ENCODE results near the gene ALAS1.

Gene ALAS1

GRCh38 chr3:52218454-52218853 lies 20.5 kb downstream of the ALAS1 start:
- no peak for TF ChIP-seq ZNF362 (tag by site-specific recombination; IDR thresholded peaks at IDR 0.05)
- no peak for TF ChIP-seq AEBP2 (tag by site-specific recombination; IDR thresholded peaks at IDR 0.05; ENCODE audit: borderline replicate concordance)
- no peak for TF ChIP-seq ZNF132 (tag by site-specific recombination; IDR thresholded peaks at IDR 0.05; ENCODE audit: borderline replicate concordance)
- TF ChIP-seq ZNF704 (tag by site-specific recombination; IDR thresholded peaks at IDR 0.05) = no peak
- no peak for TF ChIP-seq ZNF692 (tag by site-specific recombination; IDR thresholded peaks at IDR 0.05)
- TF ChIP-seq ZNF335 (tag by site-specific recombination; conservative IDR thresholded peaks at IDR 0.05) = no peak
- TF ChIP-seq ZNF10 (tag by site-specific recombination; IDR thresholded peaks at IDR 0.05) = no peak
- Histone ChIP-seq H3K4me3 (ENCODE audit: low read depth, low read length) (no peak overlapping the region), H3K4me1 (ENCODE audit: control insufficient read depth, insufficient read depth, low read length) (no peaks in the 10 kb centered on the region), H3K9me3 (ENCODE audit: control insufficient read depth, insufficient read depth, low read depth, low read length) (no peaks in the 10 kb centered on the region), H3K27ac (ENCODE audit: extremely low read depth, low read depth, low read length) (no peak overlapping the region), H3K36me3 (ENCODE audit: control insufficient read depth in 2 of 2, insufficient read depth in 1 of 2, low read length in 2 of 2) (peaks cover 0 to 26% of the 10 kb centered on the region in 2 experiments; a peak in 2 of 3 replicates)
- ChIA-PET POLR2A (no interaction called here), CTCF (interaction anchor here (1.2 to 8.1 kb wide), 4 partner anchors 10 to 229 kb away, joined by 3 to 95 read pairs (median 25); no protein-coding TSS in a partner anchor)

- POLR2A ChIA-PET = no interaction called here
- H3K4me1 ChIP-seq (ENCODE audit: control insufficient read depth, insufficient read depth, low read length) = no peaks in the 10 kb centered on the region
- H3K36me3 ChIP-seq (ENCODE audit: control insufficient read depth in 2 of 2, insufficient read depth in 1 of 2, low read length in 2 of 2) = peaks cover 0 to 20% of the 10 kb centered on the region in 2 experiments; a peak in 2 of 3 replicates
These were observed 21.1 kb downstream of the ALAS1 start for GRCh38 chr3:52218937-52219650.

GRCh38 chr3:52220380-52221026 lies 22.5 kb downstream of the ALAS1 start:
- H3K27ac ChIP-seq (ENCODE audit: extremely low read depth, low read depth, low read length) = no peak overlapping the region
- H3K4me1 ChIP-seq (ENCODE audit: control insufficient read depth, insufficient read depth, low read length) = no peaks in the 10 kb centered on the region
- H3K9me3 ChIP-seq (ENCODE audit: control insufficient read depth, insufficient read depth, low read depth, low read length) = no peaks in the 10 kb centered on the region
- POLR2A ChIA-PET = interaction anchor here (0.7 to 1.2 kb wide), 2 partner anchors 11 to 177 kb away, joined by 3 to 6 read pairs; no protein-coding TSS in a partner anchor
- H3K36me3 ChIP-seq (ENCODE audit: control insufficient read depth in 2 of 2, insufficient read depth in 1 of 2, low read length in 2 of 2) = peaks cover 0 to 6% of the 10 kb centered on the region in 2 experiments; a peak in 2 of 3 replicates
- CTCF ChIA-PET = interaction anchor here (0.5 to 8.1 kb wide), 34 partner anchors 8 to 229 kb away, joined by 3 to 95 read pairs (median 4); no protein-coding TSS in a partner anchor
- H3K4me3 ChIP-seq (ENCODE audit: low read depth, low read length) = no peak overlapping the region
- TF ChIP-seq ZEB2 (tag by site-specific recombination; IDR thresholded peaks at IDR 0.05) = no peak
- TF ChIP-seq ZNF704 (tag by site-specific recombination; IDR thresholded peaks at IDR 0.05) = no peak
- no peak for TF ChIP-seq ZNF785 (tag by site-specific recombination; IDR thresholded peaks at IDR 0.05)
- no peak for TF ChIP-seq ZBTB17 (tag by site-specific recombination; IDR thresholded peaks at IDR 0.05)
- TF ChIP-seq ZNF394 (tag by site-specific recombination; IDR thresholded peaks at IDR 0.05; ENCODE audit: borderline replicate concordance) = peak; percentile 21; the same call in 1 of the 2 replicates
- no peak for TF ChIP-seq ZBTB6 (tag by site-specific recombination; IDR thresholded peaks at IDR 0.05)
- TF ChIP-seq ZNF366 (tag by site-specific recombination; conservative IDR thresholded peaks at IDR 0.05) = peak; percentile 54; the same call in 1 of the 2 replicates
- no peak for TF ChIP-seq ZNF596 (tag by site-specific recombination; IDR thresholded peaks at IDR 0.05)
- peak; percentile 83 for TF ChIP-seq ZNF600 (tag by site-specific recombination; IDR thresholded peaks at IDR 0.05)

More at GRCh38 chr3:52218937-52219650, 21.1 kb downstream of the ALAS1 start:
- CTCF ChIA-PET = interaction anchor here (0.7 to 8.1 kb wide), 11 partner anchors 10 to 303 kb away, joined by 3 to 95 read pairs (median 10); no protein-coding TSS in a partner anchor
- no peak for TF ChIP-seq PRDM6 (tag by site-specific recombination; IDR thresholded peaks at IDR 0.05)
- Histone ChIP-seq H3K27ac (ENCODE audit: extremely low read depth, low read depth, low read length) (no peak overlapping the region), H3K9me3 (ENCODE audit: control insufficient read depth, insufficient read depth, low read depth, low read length) (no peaks in the 10 kb centered on the region), H3K4me3 (ENCODE audit: low read depth, low read length) (no peak overlapping the region)
